HG03521 (cell line): ENCODE results near the gene TCF19.
"Not testable (repeated sequence)": the region's sequence is repeated elsewhere in the genome, so short reads cannot be mapped to it uniquely, and the experiment has no call there.

Source experiments
- ATAC-seq: cut with Tn5 transposase; IDR thresholded peaks from one replicate; pipeline ENCODE4 v1.9.1; 2021; ENCODE audit warnings: mild to moderate bottlenecking, moderate library complexity; ENCODE audit not compliant: unreplicated experiment

TCF19 gene

DNA sequence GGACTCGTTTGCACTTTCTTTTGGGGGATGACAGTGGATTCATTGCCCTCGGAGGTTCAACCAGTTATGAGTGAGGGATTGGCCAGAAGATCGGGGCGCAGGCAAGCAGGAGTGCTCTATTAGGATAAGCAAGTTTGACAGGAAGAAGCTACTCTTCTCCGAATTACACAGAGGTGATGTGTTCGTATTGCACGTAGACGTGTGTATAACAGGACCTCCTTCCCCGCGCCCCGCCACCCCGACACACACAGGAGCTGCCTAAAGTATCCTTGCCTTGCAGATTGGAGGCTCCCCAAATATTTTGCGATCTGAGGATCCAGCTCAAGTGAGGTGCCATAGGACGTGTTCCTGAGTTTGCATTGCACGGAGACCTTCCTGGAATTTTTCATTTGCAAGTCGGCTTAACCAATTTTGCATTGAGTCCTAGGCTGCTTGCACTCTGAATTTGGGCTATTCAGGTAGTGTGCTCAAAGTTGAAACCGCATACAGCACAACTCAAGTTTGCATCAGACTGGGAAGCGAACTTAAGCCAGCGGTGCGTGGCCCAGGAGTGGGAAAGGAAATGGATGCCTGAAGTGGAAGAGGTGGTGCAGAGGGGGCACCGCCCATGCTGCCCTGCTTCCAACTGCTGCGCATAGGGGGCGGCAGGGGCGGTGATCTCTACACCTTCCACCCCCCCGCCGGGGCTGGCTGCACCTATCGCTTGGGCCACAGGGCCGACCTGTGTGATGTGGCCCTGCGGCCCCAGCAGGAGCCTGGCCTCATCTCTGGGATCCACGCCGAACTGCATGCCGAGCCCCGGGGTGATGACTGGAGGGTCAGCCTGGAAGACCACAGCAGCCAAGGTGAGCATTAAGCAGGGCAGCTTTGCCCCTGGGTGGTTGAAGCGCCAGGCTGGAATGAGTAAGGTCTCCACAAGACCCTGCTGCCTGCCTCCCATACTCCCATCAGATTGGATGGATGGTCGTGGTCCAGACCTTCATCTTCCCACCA, 770 bp downstream of the TCF19 start:
- no peak for ATAC-seq

DNA sequence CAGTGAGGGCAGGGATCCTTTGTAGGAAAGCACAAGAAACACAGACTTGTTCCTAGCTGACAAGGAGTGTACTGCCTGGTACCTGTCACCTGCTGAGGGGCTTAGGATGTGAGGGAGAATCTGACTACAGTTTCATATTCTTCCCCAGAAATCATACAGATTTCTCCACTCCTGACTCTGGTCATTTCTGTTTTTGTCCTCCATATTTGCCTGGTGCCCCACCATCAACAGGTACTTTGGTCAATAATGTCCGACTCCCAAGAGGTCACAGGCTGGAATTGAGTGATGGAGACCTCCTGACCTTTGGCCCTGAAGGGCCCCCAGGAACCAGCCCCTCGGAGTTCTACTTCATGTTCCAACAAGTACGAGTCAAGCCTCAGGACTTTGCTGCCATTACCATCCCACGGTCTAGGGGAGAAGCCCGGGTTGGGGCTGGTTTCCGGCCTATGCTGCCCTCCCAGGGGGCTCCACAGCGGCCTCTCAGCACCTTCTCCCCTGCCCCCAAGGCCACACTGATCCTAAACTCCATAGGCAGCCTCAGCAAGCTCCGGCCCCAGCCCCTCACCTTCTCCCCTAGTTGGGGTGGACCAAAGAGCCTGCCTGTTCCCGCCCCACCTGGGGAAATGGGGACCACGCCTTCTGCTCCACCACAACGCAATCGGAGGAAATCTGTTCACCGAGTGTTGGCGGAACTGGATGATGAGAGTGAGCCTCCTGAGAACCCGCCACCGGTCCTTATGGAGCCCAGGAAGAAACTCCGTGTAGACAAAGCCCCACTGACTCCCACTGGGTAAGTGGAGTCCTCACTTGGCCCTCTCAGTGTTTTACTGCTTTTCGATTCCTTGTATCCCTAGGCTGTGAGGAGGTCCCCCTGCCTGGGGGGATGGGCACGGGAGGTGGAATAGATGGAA, 3.1 kb downstream of the TCF19 start:
- no peak for ATAC-seq

DNA sequence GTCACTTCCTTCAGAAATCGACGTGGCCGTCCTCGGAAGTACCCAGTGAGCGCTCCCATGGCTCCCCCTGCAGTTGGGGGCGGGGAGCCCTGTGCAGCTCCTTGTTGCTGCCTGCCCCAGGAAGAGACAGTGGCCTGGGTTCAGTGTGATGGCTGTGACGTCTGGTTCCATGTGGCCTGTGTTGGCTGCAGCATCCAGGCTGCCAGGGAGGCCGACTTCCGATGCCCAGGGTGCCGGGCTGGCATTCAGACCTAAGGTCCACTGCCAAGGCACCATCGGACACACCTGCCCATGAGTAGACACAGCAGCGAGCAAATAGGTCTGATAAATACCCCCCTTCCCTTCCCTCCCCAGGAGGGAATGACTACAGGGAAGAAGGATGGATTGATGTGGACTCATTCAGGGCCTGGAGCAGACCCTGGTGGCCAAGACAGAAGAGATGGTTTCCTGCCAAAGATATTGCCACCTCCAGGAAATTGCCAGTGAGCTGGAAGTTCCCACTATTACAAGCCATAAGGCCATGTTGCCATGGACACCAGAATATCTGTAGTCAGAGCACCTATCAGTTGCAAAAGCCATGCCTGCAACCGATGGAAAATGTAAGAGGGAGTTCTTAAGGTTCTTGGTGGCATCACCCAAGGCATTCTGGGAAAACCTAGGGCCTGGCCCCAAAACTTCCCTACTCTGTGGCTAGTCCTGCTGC, 4.2 kb downstream of the TCF19 start:
- no peak for ATAC-seq

DNA sequence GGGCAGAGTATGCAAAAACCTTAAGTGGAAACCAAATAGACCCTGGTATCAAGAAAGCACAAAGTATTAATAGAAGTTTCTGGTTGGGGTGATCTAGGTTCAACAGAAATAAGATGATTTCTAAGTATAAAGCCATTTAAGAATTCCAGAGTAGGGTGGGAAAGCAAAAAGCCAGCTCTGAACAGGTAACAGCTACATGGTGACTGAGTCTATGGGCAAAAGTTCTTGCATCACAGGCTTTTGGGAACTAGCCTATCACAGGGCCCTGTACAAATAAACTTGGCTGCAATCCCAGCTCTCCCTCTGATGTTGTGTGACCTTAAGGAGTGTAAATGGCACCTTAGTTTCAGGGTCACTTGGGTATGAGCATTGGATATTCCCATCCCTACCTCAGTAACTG, 5.5 kb downstream of the TCF19 start:
- no peak for ATAC-seq

DNA sequence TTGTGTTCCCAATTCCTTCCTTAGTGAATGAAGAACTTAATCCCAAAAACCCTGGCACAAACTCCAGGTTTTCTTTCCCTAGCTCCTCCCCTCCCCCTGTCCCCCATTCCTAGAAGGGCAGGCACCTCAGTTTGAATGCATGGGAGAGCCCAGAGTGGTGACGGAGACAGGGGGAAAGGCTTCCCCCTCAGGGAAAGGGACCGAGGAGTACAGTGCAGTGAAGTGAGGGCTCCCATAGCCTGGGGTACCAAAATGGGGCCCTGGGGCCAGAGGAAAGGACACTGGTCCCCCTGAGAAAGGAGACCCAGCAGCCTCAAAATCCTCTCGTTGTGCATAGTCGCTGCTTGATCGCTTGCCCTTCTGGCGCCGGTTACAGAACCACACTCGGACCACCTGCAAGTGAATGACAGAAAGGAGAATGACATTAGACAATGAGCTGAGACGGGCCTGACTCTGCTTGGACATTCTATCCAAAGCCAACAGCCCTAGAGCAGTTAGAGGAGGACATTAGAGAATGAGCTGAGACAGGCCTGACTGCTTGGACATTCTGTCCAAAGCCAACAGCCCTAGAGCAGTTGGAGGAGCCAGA, 6.2 kb downstream of the TCF19 start:
- ATAC-seq: not testable (repeated sequence)

DNA sequence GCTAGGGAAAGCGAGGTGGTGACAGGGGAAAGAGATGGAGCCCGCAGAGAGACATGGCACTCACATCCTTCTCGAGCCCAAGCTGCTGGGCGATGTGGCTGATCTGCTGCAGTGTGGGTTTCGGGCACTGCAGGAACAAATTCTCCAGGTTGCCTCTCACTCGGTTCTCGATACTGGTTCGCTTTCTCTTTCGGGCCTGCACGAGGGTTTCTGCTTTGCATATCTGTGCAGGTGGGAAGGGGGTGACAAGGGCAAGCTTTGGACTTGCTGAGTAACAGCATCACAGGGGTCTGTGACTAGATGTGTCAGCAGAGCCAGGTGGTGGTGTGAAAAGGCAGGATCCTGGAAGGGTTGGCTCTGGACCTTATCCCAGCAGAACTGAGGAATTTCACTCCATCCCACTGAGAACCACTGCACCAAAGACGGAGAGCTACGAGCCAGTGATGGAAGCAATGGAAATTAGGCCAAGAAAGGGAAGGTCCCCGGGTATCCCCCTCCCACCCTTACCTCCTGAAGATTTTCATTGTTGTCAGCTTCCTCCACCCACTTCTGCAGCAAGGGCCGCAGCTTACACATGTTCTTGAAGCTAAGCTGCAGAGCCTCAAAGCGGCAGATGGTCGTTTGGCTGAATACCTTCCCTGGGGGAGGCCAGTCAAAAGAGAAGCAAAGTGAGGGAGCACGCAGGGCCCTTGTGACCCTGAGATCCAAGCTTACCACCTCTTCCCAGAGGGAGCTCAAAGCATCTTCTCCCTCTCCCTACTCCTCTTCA, 6.9 kb downstream of the TCF19 start:
- ATAC-seq: peak; percentile 72

DNA sequence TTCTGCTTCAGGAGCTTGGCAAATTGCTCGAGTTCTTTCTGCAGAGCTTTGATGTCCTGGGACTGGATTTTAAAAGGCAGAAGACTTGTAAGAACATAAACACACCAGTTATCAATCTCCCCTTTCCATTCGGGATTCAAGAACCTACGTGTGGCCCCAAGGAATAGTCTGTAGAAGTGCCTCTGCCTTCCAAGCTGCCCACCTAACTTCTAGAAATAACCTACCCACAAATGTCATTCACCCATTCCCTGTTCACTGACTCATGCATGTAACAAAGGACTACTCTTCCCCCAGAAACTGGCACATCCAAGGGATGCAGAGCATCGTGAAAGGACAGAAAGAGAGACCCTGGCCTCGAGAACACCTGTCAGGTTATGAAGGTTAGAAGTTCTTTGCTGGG, 7.6 kb downstream of the TCF19 start:
- no peak for ATAC-seq

DNA sequence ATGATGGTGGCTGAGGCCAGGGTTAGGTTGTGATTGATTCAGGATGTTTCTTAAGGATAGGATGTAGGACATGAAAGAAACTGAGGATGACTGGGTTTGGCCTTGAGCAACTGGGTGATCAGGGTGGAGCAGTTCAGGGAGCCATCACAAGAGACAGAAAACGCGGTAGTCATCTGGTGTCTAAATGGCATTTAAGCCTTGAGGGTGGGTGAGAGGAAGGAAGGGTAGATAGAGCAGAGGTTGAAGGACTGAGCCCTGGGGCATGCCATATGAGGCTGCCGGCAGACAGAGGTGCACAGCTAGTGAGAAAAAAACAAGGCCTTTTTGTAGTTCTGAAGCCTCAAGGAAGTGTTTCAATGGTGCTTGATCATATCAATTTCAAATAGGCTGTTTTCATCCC, 10.2 kb downstream of the TCF19 start:
- ATAC-seq: no peak

DNA sequence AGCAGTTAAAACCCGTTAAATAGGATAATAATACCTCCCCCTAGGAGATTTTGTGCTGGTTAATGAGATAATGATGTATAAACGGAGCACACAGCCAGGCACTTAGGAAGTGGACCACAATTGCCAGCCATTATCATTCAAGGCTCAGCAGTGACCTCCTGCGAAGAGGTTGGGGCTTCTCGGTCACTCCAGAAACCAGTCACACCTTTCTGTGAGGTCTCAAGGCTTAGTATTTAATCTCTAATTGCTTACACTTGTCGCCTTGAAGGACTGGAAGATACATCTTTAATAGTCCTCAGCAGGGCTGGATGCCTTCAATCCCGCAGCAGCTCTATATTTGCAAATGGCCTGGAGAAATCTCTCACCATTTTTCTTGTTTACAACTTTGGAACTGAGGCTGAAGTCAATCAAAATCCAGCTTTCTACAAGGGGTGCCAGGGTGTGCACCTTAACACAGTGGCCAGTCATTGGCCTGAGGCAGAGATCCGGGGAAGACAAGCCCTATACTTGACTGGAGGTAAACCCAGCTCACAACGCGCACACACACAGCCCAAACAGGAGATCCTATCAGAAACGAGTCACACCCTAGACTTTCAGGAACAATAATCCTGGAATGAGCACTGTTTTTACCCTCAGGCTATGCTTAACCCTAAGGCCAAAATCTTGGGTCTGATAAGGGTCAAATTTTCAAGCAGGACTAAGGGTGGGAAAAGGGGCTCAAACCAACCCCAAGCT, 10.9 kb downstream of the TCF19 start:
- ATAC-seq: no peak

DNA sequence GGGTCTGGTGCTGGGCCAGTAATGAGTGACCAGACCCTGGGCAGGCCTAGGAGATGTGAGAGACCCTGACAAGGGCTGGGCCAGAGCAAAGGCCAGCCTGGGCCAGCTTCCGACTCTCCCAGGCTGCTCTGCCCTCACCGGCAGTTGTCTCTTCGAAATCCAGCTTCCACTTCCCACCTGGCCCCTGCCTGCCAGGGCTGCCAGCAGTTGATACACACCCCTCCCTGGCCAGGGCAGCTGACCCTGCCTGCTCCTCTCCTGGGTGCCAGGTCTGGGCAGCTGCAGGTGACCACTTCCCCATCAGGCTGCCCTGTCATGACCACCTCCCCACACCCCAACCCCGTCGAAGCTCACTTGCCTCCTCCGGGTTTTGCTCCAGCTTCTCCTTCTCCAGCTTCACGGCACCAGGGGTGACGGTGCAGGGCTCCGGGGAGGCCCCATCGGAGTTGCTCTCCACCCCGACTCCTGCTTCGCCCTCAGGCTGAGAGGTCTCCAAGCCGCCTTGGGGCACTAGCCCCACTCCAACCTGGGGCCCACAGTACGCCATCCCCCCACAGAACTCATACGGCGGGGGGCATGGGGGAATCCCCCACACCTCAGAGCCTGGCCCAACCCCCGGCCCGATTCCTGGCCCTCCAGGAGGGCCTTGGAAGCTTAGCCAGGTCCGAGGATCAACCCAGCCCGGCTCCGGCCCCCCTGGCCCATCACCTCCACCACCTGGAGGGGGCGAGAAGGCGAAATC, 11.6 kb downstream of the TCF19 start:
- ATAC-seq: not testable (repeated sequence)

DNA sequence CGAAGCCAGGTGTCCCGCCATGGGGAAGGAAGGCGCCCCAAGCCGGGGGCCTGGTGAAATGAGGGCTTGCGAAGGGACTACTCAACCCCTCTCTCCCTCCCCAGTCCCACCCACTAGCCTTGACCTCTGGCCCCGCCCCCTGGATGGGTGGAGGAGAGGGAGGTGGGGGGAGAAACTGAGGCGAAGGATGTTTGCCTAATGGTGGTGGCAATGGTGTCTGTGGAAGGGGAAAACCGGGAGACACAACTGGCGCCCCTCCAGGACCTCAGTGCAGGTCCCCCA, 12.2 kb downstream of the TCF19 start, which contains the start of gene POU5F1:
Gene POU5F1 (minus strand): TSS at position 83 of the 282 bp plus-strand sequence. CDS start 62 bp downstream, at position 21.
- ATAC-seq: no peak

DNA sequence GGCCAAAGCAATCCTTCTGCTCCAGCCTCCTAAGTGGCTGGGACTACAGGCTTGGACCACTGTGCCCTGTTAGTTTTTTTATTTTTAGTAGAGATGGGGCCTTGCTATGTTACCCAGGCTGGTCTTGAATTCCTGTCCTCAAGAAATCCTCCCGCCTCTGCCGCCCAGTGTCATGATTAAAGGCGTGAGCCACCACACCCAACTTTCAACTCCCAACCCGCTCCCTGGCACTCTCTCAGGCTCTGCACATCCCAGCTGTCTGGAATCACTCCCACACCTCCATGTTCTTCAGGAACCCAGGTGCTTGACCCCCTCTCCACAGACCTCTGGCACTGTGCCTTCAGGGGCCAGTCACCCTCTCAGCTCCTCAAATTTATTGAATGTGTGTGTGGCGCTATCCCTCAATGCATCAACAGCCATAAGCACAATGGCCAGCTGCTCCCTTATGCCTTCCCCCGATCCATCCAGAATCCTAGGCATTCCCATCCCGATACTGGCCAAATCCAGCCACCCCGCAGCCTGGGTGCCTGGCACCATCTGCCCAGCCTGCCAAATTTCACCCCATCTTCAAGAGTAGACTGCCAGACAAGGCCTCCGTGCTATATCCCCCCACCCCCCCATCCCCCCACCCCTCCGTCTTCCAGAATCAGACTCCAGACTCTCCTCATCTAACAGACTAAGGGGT, 12.7 kb downstream of the TCF19 start:
- ATAC-seq: no peak

DNA sequence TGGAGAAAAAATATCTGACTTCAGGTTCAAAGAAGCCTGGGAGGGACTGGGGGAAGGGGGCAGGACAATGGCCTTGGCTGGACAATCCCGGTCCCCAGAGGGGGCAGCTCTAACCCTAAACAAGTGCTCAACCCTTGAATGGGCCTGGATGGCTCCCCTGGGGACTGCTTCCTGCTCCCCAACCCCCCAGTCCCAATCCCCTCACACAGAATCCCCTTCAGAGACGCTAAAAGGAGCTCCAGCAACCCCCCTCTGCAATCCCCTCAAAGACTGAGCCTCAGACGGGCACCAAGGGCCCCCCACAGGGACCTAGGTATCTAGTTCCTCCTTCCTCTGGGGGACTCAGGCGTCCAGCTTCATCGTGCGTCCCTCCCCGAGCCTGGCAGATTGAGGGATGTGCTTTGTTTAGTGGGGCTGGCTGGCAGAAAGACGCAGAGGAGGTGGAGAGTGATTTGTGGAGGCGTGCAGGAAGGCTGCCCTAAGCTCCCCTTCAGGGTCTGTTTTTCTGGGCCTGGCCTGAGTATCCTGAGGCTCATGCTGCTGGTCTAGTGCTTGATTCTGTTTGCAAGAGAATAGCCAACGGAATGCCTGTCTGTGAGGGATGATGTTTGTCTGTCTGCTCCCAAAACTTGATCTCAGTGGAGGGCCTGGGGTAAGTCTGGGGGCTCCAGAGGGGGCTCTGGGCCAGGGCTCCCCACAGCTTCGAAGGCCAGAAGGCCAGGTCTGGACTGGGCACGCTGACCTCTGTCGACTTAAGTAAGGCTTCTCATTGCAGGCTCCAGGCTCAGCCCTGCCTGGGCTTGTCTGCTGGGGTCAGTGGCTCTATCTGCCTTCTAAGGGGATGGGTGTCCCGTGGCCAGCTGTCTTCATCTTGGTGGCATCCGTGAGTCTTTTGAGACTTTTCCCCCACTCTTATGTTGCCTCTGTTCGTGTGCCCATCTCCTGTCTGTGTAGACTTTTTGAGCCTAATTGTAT, 13.8 kb downstream of the TCF19 start:
- ATAC-seq: no peak

DNA sequence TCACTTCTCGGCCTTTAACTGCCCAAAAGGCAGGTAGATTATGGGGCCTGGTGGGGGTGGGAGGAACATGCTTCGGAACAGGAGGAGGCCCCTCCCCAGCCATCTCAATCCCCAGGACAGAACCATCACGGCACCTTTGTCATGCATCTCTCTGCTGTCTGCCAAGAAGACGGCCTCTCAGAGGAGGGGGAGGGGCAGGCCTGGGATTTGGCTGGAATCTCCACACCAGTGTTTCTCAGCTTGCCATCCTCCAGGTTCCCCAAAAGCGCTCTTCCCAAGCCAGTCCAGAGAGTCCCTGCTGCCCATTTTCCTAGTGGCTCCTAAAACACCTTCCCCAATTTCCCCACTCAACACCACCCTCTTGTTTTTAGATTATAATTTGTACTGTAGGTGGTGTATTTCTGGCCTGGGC, 14.6 kb downstream of the TCF19 start:
- ATAC-seq: no peak

DNA sequence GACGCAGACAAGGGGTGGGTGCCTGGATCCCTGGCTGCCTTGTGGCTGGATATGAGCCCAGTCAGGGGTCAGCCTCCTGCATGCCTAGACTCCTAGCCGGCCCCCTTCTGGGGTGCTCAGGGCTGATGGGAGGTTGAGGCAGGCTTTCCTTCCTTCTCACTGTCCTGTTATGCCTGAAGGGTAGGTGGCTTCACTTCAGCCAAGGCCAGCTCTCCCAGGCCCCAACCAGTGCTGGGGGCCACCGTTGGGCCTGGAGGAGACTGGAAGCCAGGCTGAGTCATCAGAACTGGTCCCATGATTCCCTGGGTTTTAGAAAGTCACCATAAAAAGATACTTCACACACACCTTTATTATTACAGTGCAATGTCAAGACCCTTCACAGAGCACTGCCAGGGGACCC, 15.0 kb downstream of the TCF19 start:
- ATAC-seq: no peak

DNA sequence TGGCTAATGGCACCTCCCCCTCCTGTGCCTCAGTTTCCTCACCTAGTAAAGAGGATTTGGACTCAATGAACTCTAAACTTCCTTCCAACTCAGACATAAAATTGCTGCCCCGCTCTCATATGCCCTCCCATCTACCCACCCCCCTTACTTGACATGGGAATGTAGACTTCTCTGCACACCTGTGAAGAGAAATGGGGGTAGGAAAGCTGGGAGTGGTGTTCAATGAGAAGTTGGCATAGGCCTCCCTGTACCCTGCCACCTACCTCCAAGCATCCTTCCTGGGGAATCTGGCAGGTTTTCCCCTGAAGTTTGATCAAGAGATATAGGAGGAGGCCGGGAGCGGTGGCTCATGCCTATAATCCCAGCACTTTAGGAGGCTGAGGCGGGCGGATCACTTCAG, 16.0 kb downstream of the TCF19 start:
- ATAC-seq: no peak

DNA sequence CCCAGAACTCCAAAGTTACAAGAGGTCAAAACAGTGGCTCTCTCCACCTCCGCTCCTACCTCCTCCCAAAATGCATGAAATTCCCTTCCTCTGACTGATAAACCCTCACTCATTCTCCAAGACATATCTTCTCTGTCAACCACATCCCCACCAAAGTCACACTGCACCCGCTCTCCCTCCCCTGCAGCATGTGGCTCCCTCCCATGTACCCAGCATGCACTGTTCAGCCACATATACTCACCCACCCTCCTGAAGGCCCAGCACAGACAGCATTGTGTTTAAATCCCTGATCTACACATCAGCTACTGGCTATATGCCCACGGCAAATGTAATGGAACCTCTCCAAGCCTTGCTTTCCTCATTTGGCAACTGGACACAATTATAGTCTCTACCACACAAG, 17.6 kb downstream of the TCF19 start:
- ATAC-seq: no peak
